Astrocyte of the cerebellum (primary cell): ENCODE data around the gene TSC1.

Experiments
- DNase-seq: peaks from one replicate; pipeline ENCODE4 v3.0.0-alpha.2; 2011; ENCODE audit warnings: low read depth
- H3K4me3 ChIP-seq: 2 replicates; pipeline ENCODE4 v1.5.1; 2011; ENCODE audit warnings: mild to moderate bottlenecking, low read depth, low read length, moderate library complexity
- in situ Hi-C: cut with HindIII; loops from 2 replicates; pipeline ENCODE4 v1.10.0; 2017; ENCODE audit warnings: low sequenced_read_pairs
- TF ChIP-seq, protein P1 (sequence below): IDR thresholded peaks from 2 replicates; pipeline ENCODE4 v1.5.1; 2012; ENCODE audit warnings: low read length, low read depth, moderate library complexity, mild to moderate bottlenecking; ENCODE audit errors: missing control alignments

The TSC1 gene

DNA sequence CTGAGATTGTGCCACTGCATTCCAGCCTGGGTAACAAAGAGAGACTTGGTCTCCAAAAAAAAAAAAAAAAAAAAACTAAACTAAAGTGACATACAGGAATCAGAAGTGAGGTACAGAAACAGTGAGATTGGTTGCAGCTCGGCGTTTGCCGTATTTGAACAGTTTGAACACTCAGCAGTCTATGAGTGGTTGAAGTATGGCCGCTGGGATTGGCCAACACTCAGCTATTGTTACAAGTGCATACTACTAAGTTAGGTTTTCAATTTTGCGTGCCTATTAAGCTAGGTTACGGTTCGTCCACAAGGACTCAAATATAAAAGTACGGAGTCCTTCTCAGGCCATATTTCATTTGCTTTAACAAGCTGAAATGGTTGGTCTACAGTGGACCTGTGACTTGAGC lies 3.3 kb upstream of the TSC1 start:
- TF ChIP-seq, protein P1, sequence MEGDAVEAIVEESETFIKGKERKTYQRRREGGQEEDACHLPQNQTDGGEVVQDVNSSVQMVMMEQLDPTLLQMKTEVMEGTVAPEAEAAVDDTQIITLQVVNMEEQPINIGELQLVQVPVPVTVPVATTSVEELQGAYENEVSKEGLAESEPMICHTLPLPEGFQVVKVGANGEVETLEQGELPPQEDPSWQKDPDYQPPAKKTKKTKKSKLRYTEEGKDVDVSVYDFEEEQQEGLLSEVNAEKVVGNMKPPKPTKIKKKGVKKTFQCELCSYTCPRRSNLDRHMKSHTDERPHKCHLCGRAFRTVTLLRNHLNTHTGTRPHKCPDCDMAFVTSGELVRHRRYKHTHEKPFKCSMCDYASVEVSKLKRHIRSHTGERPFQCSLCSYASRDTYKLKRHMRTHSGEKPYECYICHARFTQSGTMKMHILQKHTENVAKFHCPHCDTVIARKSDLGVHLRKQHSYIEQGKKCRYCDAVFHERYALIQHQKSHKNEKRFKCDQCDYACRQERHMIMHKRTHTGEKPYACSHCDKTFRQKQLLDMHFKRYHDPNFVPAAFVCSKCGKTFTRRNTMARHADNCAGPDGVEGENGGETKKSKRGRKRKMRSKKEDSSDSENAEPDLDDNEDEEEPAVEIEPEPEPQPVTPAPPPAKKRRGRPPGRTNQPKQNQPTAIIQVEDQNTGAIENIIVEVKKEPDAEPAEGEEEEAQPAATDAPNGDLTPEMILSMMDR, result no peak
- no peak for DNase-seq
- no peak overlapping the region for H3K4me3 ChIP-seq
- in situ Hi-C loops, result no loop called here

DNA sequence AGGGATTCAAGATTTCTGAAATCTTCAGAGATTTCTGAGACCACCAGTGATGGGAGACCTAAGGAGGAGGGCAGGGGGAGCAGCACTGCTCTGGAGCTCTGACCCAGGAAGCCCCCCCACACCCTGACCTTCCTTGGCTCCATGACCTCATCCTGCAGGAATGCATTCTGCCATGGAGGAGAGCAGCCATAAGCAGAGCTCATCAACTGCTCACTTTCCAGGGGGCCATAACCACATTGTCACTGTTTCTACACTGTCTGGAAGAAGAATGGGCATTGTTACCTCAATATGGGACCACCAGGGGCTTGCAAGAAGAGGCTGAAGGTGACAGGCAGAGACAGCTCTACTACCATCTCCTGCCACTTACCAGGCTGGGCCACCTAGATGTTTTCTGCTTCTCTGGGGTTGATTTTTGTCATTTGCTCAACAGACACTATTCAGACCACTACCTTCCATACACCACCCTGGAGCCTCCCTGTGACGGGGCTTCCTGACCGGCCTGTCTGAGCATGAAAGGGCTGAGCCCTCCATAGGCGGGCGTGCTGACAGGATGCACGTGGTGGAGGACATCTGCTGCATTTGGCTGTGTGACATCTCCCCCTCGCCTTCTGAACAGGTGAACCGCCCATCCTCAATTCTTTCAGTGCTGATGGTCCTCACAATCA lies 2.3 kb upstream of the TSC1 start:
- TF ChIP-seq, protein P1, result no peak
- no peak for DNase-seq
- no peak overlapping the region for H3K4me3 ChIP-seq
- in situ Hi-C loops, result no loop called here

DNA sequence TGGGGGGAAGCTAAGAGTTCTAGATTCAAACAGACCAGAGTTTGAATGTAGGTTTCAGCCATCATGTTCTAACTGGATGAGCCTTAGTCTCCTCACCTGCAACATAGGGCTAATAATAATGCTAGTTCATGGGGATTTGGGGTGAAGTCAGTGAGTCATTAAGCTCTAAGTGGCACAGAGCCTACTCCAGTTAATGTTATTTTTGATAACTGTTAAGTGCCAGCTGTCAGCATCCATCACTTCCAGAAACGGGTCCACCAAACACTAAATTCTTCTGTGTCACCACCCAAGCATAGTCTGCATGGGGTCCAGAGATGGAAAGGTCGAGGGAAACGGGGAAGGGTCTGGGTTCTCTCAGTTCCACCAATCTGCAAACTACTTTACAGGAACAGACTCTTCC lies 1.8 kb upstream of the TSC1 start:
- TF ChIP-seq, protein P1, result no peak
- no peak for DNase-seq
- in situ Hi-C loops, result no loop called here
- H3K4me3 ChIP-seq, result no peak overlapping the region

DNA sequence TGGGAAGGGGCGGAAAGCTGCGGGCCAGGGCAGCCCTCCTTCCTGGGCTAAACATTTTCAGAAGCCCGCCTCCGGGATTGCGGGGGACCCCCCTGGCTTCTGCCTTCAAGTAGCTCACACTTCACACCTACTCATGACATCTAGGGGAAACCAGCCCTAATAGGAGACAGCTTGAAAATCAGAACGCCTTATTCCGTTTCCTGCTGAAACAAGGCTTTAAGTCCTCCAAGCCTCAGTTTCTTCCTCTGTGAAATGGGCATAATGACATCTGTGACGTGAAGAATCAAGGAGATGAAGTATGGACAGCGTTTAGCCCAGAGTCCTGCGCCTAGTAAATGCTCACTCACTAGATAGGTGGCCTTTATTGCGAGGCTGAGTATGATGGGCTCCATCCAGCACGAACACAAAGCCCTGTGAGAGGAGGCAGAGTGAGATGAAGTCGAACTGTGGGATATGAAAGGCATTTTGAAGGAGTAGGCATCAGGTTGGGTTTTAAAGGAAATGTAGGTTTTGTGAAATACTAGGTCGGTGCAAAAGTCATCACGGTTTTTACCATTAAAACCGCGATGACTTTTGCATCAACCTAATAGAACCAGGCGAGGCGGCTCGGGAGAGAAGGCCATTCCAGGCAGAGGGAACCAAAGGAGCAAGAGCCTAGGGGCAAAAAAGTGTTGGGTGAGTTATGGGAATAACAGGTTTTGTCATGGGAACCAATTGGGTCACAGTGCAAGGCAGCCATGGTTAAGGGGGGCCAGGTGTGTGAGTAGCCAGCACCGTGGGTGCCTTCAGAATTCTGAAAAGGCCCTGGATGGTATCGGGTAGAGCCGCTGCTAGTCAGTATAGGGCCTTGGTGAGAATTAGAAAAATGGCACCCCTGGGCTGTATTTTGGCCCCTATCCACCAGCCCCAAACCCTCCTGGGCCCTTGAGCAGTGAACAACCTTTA lies 1.0 kb upstream of the TSC1 start:
- peak overlapping the region; percentile 99 for H3K4me3 ChIP-seq
- in situ Hi-C loops, result no loop called here
- TF ChIP-seq, protein P1, result no peak
- DNase-seq, result no peak

DNA sequence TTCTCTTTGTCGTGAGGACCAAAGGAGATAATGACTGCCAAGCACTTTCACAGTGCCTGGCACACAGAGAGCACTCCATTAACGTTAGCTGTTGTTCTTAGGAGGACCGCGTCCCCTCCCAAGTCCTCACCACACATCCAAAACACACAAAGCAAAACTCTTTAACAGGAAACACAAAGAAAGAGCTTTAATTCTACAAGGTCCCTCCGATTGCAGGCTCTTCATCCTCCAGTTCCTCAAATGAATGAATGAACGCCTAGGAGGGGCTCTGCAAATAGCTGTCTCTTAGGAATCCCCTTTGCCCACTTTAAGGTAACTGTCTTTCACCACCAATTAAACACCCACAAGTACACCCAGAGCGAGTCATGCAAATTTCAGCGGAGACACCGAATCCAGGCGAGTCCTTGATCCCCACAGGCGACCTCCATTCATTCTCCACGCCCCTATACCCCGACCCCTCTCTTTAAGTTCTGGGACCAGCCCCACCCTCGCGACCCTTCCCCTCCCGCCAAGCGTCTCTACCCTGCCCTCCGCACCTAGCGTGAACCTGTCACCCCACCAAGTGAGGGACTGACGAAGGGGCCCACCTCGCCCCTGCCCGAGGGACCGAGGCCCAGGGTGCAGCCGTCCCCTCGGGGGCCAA lies 644 bp downstream of the TSC1 start:
- no peak for DNase-seq

More for the DNA sequence above, 644 bp downstream of the TSC1 start:
- H3K4me3 ChIP-seq, result peak overlapping the region; percentile 99
- TF ChIP-seq, protein P1, result no peak
- in situ Hi-C loops, result no loop called here
